ENCODE data around the gene ARHGEF7.
A peak's percentile ranks its signal among the peaks of the same experiment; 100 is the strongest.

ARHGEF7 gene

GRCh38 chr13:111183087-111183645 lies 68.1 kb downstream of the ARHGEF7 start:
- Histone ChIP-seq H3K9ac (ENCODE audit: low read depth, low read length, poor library complexity, severe bottlenecking) (peak overlapping the region; percentile 77), H3K4me2 (ENCODE audit: low read depth, low read length, poor library complexity, severe bottlenecking) (peak overlapping the region; percentile 85), H3K4me1 (ENCODE audit: insufficient read depth, low read length, poor library complexity, severe bottlenecking) (peaks cover 84% of the 10 kb centered on the region), H3K36me3 (ENCODE audit: insufficient read depth, low read length) (peaks cover 11% of the 10 kb centered on the region; the same call in 1 of the 2 replicates), H3K79me2 (ENCODE audit: insufficient read depth, low read length) (peaks cover 92% of the 10 kb centered on the region), H3K9me2 (replicated peaks; ENCODE audit: low read depth, low read length) (no peaks in the 10 kb centered on the region), H2AFZ (ENCODE audit: low read length) (no peak overlapping the region), H4K20me1 (ENCODE audit: insufficient read depth, low read length, poor library complexity, severe bottlenecking) (peaks cover 5% of the 10 kb centered on the region), H3K4me3 (ENCODE audit: low read length, poor library complexity, severe bottlenecking) (no peak overlapping the region), H3K27me3 (ENCODE audit: insufficient read depth, low read length, poor library complexity, severe bottlenecking) (no peaks in the 10 kb centered on the region), H3F3A (ENCODE audit: low read depth) (peaks cover 14% of the 10 kb centered on the region), H3K9me3 (ENCODE audit: insufficient read depth, low read depth, low read length) (no peaks in the 10 kb centered on the region)
- no peak for TF ChIP-seq CTCF (conservative IDR thresholded peaks at IDR 0.05; ENCODE audit: low read length)
- TF ChIP-seq EZH2phosphoT487 (IDR thresholded peaks at IDR 0.05; ENCODE audit: borderline replicate concordance), result no peak

GRCh38 chr13:111183959-111184358 lies 68.8 kb downstream of the ARHGEF7 start:
- Histone ChIP-seq H3K4me3 (ENCODE audit: low read length, poor library complexity, severe bottlenecking) (peak overlapping the region; percentile 73), H3K9me2 (replicated peaks; ENCODE audit: low read depth, low read length) (no peaks in the 10 kb centered on the region), H3K9me3 (ENCODE audit: insufficient read depth, low read depth, low read length) (no peaks in the 10 kb centered on the region), H3K79me2 (ENCODE audit: insufficient read depth, low read length) (peaks cover 89% of the 10 kb centered on the region), H3K4me1 (ENCODE audit: insufficient read depth, low read length, poor library complexity, severe bottlenecking) (peaks cover 92% of the 10 kb centered on the region), H3K4me2 (ENCODE audit: low read depth, low read length, poor library complexity, severe bottlenecking) (peak overlapping the region; percentile 85), H3K9ac (ENCODE audit: low read depth, low read length, poor library complexity, severe bottlenecking) (peak overlapping the region; percentile 77), H3F3A (ENCODE audit: low read depth) (peaks cover 21% of the 10 kb centered on the region), H3K27me3 (ENCODE audit: insufficient read depth, low read length, poor library complexity, severe bottlenecking) (no peaks in the 10 kb centered on the region), H2AFZ (ENCODE audit: low read length) (no peak overlapping the region), H3K36me3 (ENCODE audit: insufficient read depth, low read length) (peaks cover 6% of the 10 kb centered on the region; the same call in 1 of the 2 replicates), H4K20me1 (ENCODE audit: insufficient read depth, low read length, poor library complexity, severe bottlenecking) (peaks cover 5% of the 10 kb centered on the region)
- TF ChIP-seq CTCF (conservative IDR thresholded peaks at IDR 0.05; ENCODE audit: low read length) (no peak), EZH2phosphoT487 (IDR thresholded peaks at IDR 0.05; ENCODE audit: borderline replicate concordance) (no peak)

- Histone ChIP-seq H3K79me2 (ENCODE audit: insufficient read depth, low read length) (peaks cover 82% of the 10 kb centered on the region), H3K27me3 (ENCODE audit: insufficient read depth, low read length, poor library complexity, severe bottlenecking) (no peaks in the 10 kb centered on the region), H3K9ac (ENCODE audit: low read depth, low read length, poor library complexity, severe bottlenecking) (peak overlapping the region; percentile 80), H4K20me1 (ENCODE audit: insufficient read depth, low read length, poor library complexity, severe bottlenecking) (peaks cover 3% of the 10 kb centered on the region), H3F3A (ENCODE audit: low read depth) (peaks cover 25% of the 10 kb centered on the region), H3K4me1 (ENCODE audit: insufficient read depth, low read length, poor library complexity, severe bottlenecking) (peaks cover 90% of the 10 kb centered on the region), H2AFZ (ENCODE audit: low read length) (no peak overlapping the region), H3K4me2 (ENCODE audit: low read depth, low read length, poor library complexity, severe bottlenecking) (peak overlapping the region; percentile 85), H3K36me3 (ENCODE audit: insufficient read depth, low read length) (no peaks in the 10 kb centered on the region), H3K4me3 (ENCODE audit: low read length, poor library complexity, severe bottlenecking) (peak overlapping the region; percentile 73), H3K9me3 (ENCODE audit: insufficient read depth, low read depth, low read length) (no peaks in the 10 kb centered on the region), H3K9me2 (replicated peaks; ENCODE audit: low read depth, low read length) (no peaks in the 10 kb centered on the region)
- no peak for TF ChIP-seq EZH2phosphoT487 (IDR thresholded peaks at IDR 0.05; ENCODE audit: borderline replicate concordance)
- no peak for TF ChIP-seq CTCF (conservative IDR thresholded peaks at IDR 0.05; ENCODE audit: low read length)
Measured at GRCh38 chr13:111184458-111185401, 69.6 kb downstream of the ARHGEF7 start.
